Inferior parietal cortex (tissue), 1 donor: ENCODE data around the gene ZBTB42.

Source experiments
- DNase-seq: peaks from one replicate; pipeline ENCODE4 v3.0.0-alpha.2; 2016; ENCODE audit errors: extremely low spot score

ZBTB42 gene

DNA sequence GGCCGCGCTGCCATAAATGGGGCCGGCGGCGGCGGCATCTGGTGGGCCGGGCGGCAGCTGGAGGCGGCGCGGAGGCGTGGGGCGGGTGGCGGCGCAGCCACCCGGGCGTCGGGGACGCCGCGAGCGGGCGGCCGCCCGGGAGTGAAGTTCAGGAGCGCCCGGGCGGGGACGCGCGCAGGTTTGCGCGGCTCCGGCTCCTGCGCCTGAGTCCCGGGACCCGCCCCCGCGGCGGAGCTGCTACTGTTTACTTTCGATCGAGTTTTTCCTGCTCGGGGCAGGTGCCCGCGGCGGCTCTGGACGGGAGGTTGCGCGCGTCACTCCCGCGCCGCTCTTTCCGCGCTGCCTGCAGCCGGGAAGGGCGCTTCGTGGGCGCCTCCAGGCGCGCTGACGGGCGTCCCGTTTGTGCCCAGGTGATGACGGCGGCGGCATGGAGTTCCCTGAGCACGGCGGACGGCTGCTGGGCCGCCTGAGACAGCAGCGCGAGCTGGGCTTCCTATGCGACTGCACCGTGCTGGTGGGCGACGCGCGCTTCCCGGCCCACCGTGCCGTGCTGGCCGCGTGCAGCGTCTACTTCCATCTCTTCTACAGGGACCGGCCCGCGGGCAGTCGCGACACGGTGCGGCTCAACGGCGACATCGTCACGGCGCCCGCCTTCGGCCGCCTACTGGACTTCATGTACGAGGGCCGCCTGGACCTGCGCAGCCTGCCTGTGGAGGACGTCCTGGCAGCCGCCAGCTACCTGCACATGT is at the start of gene ZBTB42:
ZBTB42 (plus strand) TSS at position 331 of the 749 bp plus-strand sequence; CDS start at position 428, 97 bp downstream.
- DNase-seq: no peak

DNA sequence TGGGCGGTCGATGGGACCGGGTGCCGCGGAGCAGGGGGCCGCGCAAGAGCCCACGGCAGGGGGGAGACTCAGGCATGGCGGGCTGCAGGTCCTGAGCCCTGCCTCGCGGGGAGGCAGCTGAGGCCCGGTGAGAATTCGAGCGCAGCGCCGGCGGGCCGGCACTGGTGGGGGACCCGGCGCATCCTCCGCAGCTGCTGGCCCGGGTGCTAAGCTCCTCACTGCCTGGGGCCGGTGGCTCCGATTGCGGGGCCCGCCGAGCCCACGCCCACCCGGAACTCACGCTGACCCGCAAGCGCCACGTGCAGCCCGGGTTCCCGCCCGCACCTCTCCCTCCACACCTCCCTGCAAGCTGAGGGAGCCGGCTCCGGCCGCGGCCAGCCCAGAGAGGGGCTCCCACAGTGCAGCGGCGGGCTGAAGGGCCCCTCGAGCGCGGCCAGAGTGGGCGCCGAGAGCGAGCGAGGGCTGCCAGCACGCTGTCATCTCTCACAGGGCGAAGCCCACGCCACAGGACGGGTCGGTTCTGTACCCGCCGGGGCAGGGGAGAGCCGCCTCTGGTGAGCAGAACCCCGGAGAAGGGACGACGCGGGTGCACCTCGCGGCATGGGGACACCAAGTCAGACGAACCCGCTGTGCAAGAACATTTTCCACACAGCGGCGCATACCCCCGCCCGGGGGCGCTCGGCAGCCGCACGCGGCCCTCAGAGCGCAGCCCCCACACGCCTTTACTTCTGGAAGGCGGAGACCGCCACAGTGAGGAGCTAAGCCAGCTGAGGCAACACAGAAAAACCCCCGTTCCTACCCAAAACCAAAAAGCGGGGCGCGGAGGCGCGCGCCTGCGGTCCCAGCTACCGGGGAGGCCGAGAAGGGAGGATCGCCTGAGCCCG is 49.1 kb upstream of the ZBTB42 start:
- DNase-seq: no peak

DNA sequence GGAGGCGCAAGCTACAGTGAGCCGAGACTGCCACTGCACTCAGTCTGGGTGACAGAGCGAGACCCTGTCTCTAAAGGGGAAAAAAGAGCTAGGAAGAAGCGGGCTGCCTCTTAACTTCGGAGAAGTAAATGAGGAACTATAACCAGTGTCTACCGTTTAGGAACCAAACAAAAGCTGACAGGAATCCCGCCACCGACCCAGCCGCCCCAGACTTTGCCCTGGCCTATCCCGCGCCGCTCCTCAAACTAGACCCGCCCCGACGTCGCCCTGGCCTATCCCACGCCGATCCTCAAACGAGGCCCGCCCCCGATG is 48.5 kb upstream of the ZBTB42 start:
- DNase-seq: peak; percentile 91

DNA sequence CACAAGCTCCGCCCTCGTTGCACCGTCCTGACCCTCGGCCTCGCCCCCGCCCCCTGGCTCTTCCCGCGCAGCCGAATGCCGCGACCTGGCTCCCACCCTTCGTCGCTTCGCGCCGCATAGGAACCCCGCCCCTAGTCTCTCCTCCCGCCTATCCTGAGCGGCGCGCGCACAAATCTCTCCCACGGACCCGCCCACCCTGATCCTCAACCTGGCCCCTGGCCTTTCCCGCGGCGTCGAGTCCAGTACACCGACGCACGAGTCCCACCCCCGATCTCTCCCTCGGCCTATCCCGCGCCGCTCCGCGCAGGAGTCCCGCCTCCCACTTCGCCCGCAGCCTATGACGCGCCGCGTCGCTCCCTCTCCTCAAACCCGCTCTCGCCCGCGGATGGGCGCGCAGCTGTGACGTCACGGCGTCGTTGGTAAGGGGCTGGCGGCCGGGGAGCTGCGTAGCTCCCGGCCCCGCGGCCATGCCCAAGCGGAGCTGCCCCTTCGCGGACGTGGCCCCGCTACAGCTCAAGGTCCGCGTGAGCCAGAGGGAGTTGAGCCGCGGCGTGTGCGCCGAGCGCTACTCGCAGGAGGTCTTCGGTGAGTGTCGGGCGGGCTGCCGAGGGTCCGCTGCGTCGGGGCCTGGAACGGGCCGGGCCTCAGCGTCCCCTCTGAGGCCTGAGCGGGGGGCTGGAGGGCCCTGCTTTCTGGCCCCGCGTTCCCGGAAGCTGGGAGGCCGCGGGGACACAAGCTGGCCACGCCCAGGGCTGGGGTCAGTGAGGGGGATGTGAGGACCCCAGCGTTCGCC is 48.0 kb upstream of the ZBTB42 start, which contains the start of gene SIVA1:
SIVA1 (plus strand) TSS at position 413 of the 793 bp plus-strand sequence; CDS start at position 468, 55 bp downstream.
- DNase-seq: peak; percentile 97

DNA sequence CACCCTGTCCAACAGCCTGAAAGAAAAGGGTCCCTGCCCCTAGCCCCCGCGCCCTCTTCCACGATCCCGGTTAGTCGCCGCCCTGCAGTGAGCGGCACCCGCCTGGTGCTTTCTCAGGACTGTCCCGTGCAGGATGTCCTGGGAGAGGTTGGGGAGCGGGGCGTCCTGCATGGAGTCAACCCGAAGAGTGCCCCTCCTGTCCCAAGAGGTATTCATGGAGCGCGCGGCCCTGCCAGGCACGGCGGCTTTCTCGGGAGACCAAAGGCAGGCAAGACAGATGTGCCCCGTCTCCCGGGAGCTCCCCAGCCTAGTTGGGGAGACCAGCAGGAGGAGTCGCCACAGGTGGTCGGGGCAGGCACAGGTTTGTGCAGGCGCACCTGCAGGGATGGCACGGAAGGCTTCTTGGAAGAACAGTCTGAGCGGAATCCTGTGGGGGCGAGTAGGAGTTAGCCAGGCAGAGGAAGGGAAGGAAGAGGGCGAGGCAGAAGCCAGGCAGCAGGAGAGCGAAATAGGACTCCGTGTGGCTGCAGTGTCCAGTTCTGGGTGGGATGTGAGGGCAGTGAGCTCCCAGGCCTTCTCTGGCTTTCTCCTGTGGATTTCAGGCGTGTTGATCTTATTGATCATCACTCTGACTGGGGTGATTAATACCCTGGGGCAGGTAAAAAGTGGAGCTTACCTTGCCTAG is 47.2 kb upstream of the ZBTB42 start:
- no peak for DNase-seq

DNA sequence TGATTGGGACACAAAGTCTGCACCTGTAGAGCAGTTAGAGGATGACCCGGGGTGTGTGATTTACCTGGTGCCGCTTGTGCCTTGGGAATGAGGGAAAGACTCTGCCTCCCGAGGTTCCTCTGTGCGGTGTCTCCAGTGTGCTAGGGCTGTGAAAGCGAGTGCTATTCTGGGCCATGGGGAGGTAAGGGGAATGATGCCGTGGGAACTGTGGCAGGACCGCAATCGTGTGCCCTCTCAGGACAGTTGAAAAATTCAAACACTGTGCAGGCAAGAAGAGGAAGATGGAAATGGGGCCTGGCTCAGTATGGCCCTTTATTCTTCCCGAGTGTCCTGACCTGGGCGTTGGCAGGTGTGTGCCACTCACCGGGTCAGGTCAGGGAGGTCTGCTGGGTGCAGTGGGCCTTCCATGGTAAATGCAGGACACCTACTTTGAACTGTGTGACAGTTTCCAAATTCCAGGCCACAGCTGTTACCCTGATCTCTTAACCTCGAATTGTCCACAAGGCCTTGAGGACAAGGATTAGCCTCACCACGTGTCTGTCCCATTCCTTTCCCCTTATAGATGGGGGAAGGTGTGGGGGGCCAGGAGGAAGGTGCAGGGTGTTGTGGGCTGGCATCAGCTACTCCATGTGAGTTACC is 46.6 kb upstream of the ZBTB42 start:
- no peak for DNase-seq

DNA sequence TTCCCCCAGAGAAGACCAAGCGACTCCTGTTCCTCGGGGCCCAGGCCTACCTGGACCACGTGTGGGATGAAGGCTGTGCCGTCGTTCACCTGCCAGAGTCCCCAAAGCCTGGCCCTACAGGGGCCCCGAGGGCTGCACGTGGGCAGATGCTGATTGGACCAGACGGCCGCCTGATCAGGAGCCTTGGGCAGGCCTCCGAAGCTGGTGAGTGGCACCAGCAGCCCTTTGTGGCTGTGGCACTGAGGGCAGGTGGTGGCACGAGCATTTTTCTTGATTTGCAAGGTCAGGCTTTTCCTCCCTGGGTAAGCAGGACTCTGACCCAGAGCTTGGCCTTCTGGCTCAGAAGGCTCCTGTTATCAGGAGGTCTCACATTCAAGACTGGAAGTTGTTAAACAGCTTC is 45.3 kb upstream of the ZBTB42 start:
- no peak for DNase-seq

DNA sequence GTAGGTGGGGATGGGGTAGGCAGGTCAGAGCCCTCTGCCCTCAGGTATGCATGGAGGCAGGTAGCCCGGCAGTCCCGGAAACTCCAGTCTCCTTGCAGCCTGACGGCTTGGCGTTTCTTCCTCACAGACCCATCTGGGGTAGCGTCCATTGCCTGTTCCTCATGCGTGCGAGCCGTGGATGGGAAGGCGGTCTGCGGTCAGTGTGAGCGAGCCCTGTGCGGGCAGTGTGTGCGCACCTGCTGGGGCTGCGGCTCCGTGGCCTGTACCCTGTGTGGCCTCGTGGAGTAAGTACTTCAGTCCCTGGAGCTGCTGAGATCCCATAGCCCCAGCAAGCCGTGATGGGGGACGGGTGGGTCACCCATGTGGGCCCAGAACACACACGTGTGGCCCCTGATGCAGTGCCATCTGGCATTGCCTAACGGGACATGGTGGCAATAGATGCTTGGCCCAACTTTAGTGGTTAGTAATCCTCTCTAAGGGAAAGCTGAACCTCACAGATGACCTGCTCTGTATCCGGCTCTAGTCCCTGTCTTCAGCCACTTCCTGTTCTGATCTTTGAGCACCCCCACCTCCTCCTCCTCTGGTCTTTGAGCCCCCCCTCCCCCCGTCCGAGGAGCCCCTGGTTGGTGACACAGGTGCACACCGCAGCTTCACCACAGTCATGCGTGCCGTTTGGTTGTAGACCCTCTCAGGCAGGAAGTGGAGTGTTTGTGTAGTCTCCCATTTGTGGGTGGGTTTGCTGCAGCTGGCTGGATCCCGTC is 44.2 kb upstream of the ZBTB42 start:
- no peak for DNase-seq

DNA sequence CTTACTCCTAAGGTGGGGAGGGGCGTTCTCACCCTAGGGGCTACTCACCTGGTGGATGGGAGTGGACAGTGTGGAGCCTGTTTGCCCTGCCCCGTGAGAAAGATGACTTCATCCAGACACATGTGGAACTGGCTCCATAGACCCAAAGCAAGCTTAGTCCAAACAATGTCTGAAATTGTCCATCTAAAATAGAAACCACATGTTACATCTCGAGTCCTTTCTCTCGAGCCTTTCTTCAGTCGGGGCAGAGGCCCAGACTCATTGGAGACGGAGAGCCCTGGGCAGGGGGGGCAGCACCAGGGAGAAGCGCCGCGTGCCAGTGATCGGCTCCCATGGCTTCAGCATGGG is 43.7 kb upstream of the ZBTB42 start:
- DNase-seq: no peak

DNA sequence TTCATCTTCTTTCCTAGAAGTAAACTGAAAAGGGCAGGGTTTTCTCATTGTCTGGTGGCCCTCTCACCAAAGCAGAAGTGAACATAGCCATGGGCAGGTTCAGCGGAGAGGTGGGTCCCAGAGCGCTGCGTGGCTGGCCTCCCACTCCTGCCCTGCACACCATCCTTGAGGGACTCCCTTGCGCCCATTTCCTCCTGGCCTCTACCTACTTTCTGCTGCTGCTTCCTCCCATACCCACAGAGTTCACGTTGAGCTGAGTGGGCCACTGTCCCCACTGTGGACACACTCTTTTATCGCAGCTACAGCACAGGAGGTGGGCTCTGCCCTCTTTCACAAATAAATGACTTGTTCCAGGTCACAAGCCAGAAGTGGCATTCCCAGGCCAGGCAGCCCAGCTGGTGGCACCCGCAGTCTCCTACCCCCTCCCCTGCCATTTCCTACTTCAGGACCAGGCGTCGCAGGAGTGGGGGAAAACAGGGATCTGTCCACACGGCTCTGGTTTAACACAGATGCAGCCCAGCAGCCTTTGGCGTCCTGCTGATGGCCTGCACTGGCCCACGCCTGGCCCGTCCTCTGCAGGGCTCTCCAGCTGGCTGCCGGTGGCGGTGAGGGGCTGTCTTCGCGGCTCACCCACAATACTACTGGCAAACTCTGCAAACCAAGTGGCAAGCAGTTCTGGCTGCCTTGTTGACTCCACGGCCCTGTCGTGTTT is 43.1 kb upstream of the ZBTB42 start:
- DNase-seq: no peak

DNA sequence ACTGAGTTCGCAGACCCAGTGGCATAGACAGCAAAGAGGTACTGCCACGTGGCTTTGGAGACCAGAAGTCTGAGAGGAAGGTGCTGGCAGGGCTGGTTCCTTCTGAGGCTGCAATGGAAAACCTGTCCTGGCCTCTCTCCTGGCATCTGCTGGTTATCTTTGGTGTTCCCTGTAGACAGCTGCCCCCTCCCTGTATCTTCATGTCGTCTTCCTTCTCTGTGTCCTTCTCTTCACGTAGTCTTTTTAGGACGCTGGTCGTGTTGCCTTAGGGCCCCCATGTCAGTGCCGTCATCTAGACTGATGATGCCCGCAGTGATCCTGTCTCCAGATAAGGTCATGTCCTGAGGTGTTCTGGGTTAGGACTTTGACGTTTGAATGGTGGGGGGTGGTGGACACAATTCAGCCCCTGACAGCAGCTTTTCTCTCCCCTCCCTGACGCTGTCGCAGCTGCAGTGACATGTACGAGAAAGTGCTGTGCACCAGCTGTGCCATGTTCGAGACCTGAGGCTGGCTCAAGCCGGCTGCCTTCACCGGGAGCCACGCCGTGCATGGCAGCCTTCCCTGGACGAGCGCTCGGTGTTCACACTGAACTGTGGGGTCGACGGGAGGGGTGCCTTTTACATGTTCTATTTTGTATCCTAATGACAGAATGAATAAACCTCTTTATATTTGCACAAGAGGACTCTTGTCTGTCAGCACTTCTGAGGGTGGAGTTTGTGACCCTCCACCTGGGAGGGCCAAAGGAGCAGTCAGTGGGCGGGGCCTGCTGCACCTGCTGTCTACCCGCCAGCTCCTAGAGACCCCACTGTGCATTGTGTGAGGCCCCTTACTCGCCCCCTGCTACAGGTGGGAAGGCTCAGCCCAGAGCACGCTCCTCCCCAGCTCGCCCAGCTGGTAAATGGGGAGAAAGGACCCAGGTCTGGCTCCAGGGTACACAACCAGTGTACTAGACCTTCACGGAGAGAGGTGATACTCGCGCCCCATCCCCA is 41.6 kb upstream of the ZBTB42 start:
- no peak for DNase-seq

DNA sequence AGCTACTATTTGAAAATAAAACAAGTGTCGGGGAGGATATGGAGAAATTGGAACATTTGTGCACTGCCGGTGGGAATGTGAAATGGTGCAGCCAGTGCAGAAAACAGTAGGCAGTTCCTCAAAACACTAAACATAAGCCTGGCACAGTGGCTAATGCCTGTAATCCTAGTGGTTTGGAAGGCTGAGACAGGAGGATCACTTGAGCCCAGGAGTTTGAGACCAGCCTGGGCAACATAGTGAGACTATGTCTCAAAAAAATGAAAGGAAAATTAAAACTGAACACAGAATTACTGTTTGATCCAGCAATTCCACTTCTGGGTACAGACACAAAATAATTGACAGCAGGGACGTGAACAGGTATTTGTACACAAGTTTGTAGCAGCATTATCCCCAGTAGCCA is 35.4 kb upstream of the ZBTB42 start:
- DNase-seq: no peak

DNA sequence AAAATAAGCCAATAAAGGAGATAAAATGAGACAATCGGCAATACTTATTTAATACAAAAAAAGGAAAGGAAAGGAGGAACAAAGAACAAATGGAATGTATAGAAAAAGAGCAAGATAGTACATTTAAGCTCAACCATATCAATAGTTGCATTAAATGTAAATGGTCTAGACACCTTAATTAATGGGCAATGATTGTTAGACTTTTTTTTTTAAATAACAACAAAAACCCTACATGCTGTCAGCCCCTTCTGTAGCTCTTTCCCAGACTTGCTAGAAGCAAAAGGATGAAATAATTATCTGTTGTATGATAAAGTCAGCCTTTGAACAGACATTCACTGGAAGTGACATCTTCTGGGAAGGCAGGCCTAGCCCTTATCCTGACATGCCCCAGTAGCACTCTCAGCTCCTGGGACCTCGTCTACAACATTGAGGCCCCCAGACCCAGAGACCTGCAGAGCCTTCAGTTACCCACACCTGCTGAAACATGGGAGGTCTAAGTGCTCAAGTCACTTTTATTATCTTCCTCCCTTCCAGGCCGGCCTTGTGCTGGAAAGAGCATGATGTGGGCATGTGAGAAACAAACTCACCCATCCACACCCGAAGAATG is 34.5 kb upstream of the ZBTB42 start:
- no peak for DNase-seq

DNA sequence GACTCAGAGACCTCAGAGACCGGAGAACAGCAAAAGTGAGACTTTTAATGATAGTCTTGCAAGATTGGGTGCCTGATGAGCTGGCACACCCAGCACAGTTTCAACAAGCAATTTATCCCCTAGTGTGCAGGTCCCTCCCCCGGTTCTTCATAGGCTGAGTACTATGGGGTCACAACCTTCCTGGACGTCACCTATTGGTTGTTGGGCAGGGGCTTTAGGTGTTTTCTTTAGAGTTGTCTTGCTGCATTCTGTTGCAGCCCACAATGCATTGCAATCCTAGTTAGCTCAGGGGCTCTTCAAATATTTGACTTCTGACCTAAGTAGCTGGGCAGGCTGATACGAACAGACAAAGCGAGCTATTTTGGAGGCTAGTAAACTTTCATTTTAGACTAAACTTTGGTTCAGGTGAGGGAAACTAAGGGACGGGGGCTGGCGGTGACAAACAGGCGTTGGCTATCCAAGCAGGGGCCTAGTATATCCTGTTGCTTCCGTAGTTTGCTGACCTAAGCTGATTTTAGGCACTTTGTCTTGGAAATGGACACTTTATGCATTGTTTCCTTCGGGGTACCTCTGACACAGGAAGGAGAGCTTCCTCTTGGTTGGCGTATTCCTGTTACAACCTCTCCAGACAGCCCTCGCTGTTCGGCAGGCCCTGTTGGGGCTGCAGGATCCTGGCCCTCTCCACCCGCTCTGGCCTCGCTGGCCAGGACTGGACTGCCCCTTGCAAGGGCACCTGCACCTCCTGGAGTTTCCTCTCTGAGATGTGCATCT is 33.9 kb upstream of the ZBTB42 start:
- DNase-seq: no peak

DNA sequence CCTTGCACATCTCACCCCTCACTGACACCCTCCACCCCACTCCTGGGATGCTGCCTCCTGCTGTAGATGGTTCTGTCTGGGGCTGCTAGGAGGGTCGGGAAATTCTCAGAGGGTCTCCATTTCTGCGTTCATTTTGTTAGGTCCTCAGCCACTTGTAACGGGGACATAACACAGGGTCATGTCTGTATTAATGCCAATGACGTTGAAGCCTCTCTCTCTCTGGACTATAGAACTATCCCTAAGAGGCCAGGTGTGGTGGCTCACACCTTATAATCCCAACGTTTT is 33.3 kb upstream of the ZBTB42 start:
- DNase-seq: no peak

DNA sequence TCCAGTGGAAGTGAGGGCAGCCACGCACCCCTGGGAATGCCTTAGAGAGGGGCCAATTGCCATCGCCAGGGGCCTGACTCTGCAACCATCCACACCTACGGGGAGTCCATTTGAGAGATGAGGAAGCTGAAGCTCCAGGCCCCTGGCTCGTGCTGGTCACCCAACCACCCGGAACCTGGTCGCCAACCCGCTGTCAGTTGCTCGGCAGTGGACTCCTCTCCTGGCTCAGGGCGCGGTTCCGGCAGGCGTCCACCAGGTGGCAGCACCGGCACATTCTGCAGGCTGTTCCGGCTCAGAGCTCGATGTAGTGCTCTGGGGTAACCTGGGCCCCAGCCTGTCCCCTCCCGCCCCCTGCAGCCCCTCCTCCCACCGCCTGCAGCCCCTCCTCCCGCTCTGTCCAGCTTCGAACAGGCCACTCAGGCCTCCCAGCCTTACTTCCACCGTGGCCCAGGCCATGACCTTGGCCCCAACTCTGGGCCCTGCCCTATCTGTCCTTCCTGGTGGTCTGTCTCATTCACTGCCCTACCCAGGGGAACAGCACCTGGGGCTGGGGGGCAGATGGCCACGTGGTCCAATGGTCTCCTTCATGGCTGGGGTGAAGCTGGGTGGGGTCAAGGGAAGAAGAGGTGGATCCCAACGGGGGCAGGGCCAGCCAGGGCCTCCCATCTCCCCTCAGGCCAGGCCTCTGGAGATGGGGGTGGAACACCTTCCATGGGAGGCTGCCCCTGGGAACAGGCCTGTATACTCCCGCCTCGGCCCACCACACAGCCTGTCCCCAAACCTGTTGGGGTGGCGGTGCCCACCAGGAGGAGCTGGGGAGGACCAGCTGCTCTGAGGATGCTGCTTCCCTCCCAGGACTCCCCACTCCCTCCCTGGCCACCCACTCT is 32.2 kb upstream of the ZBTB42 start:
- DNase-seq: peak; percentile 86
